ENCODE results near the gene MYADM. TPM values are rescaled to one million over a fixed set of nuclear protein-coding genes. Genes with fewer than 3 reads are reported as not detected.

The MYADM gene
- total RNA-seq, 1 donor: 146 TPM

- DNase-seq (ENCODE audit: low read depth in 2 of 3, low spot score in 2 of 3): no peak
These were observed 15.6 kb downstream of the MYADM start for GRCh38 chr19:53883231-53883661.

- no peak for DNase-seq (ENCODE audit: low read depth in 2 of 3, low spot score in 2 of 3)
These were observed 16.1 kb downstream of the MYADM start for GRCh38 chr19:53883741-53884140.

- DNase-seq (ENCODE audit: low read depth in 2 of 3, low spot score in 2 of 3): no peak
These were observed 16.6 kb downstream of the MYADM start for GRCh38 chr19:53884256-53884655.

- no peak for DNase-seq (ENCODE audit: low read depth in 2 of 3, low spot score in 2 of 3)
These were observed 17.4 kb downstream of the MYADM start for GRCh38 chr19:53885036-53885435.

- DNase-seq (ENCODE audit: low read depth in 2 of 3, low spot score in 2 of 3): no peak
These were observed 24.8 kb downstream of the MYADM start for GRCh38 chr19:53892301-53892980.

- no peak for DNase-seq (ENCODE audit: low read depth in 2 of 3, low spot score in 2 of 3)
These were observed 25.3 kb downstream of the MYADM start for GRCh38 chr19:53892981-53893325.

- DNase-seq (ENCODE audit: low read depth in 2 of 3, low spot score in 2 of 3): no peak
These were observed 27.0 kb downstream of the MYADM start for GRCh38 chr19:53894707-53895106.

- DNase-seq (ENCODE audit: low read depth in 2 of 3, low spot score in 2 of 3): no peak
These were observed 29.0 kb downstream of the MYADM start for GRCh38 chr19:53896682-53897081.

- no peak for DNase-seq (ENCODE audit: low read depth in 2 of 3, low spot score in 2 of 3)
These were observed 29.8 kb downstream of the MYADM start for GRCh38 chr19:53897459-53897858.

- DNase-seq (ENCODE audit: low read depth in 2 of 3, low spot score in 2 of 3): no peak
These were observed 30.5 kb downstream of the MYADM start for GRCh38 chr19:53898166-53898565.

- DNase-seq (ENCODE audit: low read depth in 2 of 3, low spot score in 2 of 3): peak in 1 of 3 donors; percentile 18
These were observed 31.1 kb downstream of the MYADM start for GRCh38 chr19:53898636-53899341.

GRCh38 chr19:53900191-53900860 lies 32.6 kb downstream of the MYADM start:
- no peak for DNase-seq (ENCODE audit: low read depth in 2 of 3, low spot score in 2 of 3)

- DNase-seq (ENCODE audit: low read depth in 2 of 3, low spot score in 2 of 3): peak; percentile 47 to 73 (median 62)
These were observed 35.5 kb downstream of the MYADM start for GRCh38 chr19:53903055-53903680.

GRCh38 chr19:53904909-53905308 lies 37.2 kb downstream of the MYADM start:
- no peak for DNase-seq (ENCODE audit: low read depth in 2 of 3, low spot score in 2 of 3)

GRCh38 chr19:53905787-53906186 lies 38.1 kb downstream of the MYADM start:
- DNase-seq (ENCODE audit: low read depth in 2 of 3, low spot score in 2 of 3): no peak

GRCh38 chr19:53906211-53907192 lies 38.8 kb downstream of the MYADM start:
- DNase-seq (ENCODE audit: low read depth in 2 of 3, low spot score in 2 of 3): peak; percentile 41 to 45 (median 44)

GRCh38 chr19:53907193-53907581 lies 39.5 kb downstream of the MYADM start:
- no peak for DNase-seq (ENCODE audit: low read depth in 2 of 3, low spot score in 2 of 3)

GRCh38 chr19:53907690-53908089 lies 40.0 kb downstream of the MYADM start:
- DNase-seq (ENCODE audit: low read depth in 2 of 3, low spot score in 2 of 3): no peak

GRCh38 chr19:53908106-53908934 lies 40.6 kb downstream of the MYADM start:
- DNase-seq (ENCODE audit: low read depth in 2 of 3, low spot score in 2 of 3): peak in 2 of 3 donors; percentile 31 to 32
